Measurements from ENCODE around the gene PDIA5.
A peak's percentile ranks its signal among the peaks of the same experiment; 100 is the strongest.

PDIA5 gene

DNA sequence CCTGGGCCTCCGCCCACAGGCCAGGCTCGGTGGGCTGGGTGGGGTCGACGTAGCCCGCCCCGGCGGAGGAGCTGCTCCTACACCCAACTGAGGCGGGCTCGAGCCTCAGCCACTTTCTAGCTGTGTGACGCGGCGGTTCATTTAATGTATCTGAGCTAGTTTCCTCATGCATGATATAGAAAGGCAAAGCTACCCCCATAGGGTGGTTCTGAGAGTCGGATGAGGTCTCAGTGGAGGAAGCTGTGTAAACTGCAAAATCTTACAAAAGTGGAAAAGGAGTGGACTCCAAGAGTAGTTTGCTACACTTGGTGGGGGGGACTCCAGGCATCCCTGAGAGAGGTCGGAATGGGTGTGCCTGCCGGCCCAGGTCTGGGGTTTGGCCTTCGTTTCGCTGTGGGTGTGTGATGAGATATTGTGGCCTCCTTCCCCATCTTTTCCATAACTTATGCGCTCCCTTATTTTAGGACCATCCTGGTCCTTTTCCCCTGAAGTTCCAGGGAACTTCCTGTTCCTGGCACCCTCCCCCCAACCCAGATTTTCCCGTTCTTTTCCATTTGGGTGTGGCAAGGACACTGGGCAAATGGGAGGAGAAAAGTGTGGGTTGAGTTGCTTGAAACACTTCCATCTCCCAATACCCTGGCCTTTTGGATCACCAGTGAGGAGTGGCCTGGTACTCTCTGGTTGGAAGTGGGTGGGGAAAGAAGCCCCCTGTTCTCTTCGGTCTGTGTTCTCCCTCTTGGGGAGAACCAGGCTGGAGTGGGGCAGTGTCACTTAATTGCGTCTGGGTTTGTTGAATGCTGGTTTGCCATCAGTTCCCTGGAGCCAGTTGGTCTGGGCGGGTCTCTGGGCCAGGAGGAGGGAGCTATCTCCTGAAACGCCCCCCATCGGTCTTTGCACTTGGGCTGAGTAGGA lies 1.1 kb downstream of the PDIA5 start:
- TF ChIP-seq EZH2phosphoT487 (IDR thresholded peaks at IDR 0.05; ENCODE audit: low read length): no peak
- no peak for TF ChIP-seq EZH2 (optimal IDR thresholded peaks at IDR 0.05; ENCODE audit: low read depth, low read length)
- TF ChIP-seq, protein P1, sequence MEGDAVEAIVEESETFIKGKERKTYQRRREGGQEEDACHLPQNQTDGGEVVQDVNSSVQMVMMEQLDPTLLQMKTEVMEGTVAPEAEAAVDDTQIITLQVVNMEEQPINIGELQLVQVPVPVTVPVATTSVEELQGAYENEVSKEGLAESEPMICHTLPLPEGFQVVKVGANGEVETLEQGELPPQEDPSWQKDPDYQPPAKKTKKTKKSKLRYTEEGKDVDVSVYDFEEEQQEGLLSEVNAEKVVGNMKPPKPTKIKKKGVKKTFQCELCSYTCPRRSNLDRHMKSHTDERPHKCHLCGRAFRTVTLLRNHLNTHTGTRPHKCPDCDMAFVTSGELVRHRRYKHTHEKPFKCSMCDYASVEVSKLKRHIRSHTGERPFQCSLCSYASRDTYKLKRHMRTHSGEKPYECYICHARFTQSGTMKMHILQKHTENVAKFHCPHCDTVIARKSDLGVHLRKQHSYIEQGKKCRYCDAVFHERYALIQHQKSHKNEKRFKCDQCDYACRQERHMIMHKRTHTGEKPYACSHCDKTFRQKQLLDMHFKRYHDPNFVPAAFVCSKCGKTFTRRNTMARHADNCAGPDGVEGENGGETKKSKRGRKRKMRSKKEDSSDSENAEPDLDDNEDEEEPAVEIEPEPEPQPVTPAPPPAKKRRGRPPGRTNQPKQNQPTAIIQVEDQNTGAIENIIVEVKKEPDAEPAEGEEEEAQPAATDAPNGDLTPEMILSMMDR (IDR thresholded peaks at IDR 0.05; ENCODE audit: low read length): no peak
- Histone ChIP-seq H3K27ac (ENCODE audit: low read length) (peak overlapping the region; percentile 20; the same call in 1 of the 2 replicates), H3F3A (ENCODE audit: insufficient read depth, low read length) (no peaks in the 10 kb centered on the region; the same call in 1 of the 2 replicates), H3K9me2 (replicated peaks; ENCODE audit: insufficient read depth, low read length) (no peaks in the 10 kb centered on the region), H3K36me3 (replicated peaks; ENCODE audit: insufficient read depth, low read length) (no peaks in the 10 kb centered on the region), H2AFZ (ENCODE audit: low read length) (peak overlapping the region; percentile 85), H3K9ac (ENCODE audit: low read length) (peak overlapping the region; percentile 90), H3K9me3 (replicated peaks; ENCODE audit: insufficient read depth, low read length) (no peaks in the 10 kb centered on the region), H3K27me3 (replicated peaks; ENCODE audit: insufficient read depth, low read length) (no peaks in the 10 kb centered on the region), H3K4me3 (ENCODE audit: low read length) (peak overlapping the region; percentile 94), H3K79me2 (ENCODE audit: low read length) (peaks cover 56% of the 10 kb centered on the region), H3K4me1 (ENCODE audit: low read length) (peaks cover 12% of the 10 kb centered on the region), H4K20me1 (ENCODE audit: insufficient read depth, low read length) (no peaks in the 10 kb centered on the region; the same call in 1 of the 2 replicates), H3K4me2 (ENCODE audit: low read depth, low read length) (peak overlapping the region; percentile 99)
- peak; percentile 27 for DNase-seq

DNA sequence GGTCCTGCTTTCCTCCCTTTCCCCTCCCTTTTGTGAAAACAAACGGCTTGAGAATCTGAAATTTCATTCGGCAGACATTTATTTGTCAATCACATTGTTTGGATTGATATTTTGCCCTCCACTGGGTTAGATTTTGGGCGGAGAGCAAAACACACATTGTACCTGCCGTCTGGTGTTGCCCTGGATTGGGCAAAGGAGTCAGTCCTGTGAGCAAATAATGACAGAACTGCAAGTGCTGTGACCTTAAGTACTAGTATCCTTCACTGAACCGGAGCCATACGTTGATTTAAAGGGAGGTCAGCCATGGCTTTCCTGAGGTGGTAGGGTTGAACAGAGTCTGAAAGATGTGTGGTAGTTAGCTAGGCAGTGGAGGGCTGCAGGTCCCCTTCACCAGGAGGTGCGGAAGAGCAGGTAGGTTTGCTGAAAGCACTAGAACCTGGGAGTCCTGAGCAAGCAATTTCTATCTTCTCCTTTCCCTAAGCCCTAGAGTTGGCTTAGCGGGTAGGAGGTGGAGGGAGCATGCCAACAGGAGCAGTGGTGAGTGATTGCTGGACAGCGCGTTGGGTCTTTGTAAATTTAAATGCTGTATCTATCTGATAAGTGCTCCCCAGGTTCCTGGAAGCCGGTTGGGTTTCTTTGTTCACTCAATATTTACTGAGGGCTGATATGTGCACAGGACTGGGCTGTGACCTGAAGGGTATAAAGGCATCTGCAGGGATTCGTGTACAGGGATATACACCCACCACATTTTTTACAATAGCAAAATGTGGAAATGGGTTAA lies 2.0 kb downstream of the PDIA5 start:
- Histone ChIP-seq H3F3A (ENCODE audit: insufficient read depth, low read length) (no peaks in the 10 kb centered on the region; the same call in 1 of the 2 replicates), H2AFZ (ENCODE audit: low read length) (no peak overlapping the region), H3K79me2 (ENCODE audit: low read length) (peaks cover 65% of the 10 kb centered on the region), H3K9me3 (replicated peaks; ENCODE audit: insufficient read depth, low read length) (no peaks in the 10 kb centered on the region), H3K27ac (ENCODE audit: low read length) (no peak overlapping the region), H3K36me3 (replicated peaks; ENCODE audit: insufficient read depth, low read length) (no peaks in the 10 kb centered on the region), H3K27me3 (replicated peaks; ENCODE audit: insufficient read depth, low read length) (no peaks in the 10 kb centered on the region), H3K4me2 (ENCODE audit: low read depth, low read length) (peak overlapping the region; percentile 99), H4K20me1 (ENCODE audit: insufficient read depth, low read length) (peaks cover 6% of the 10 kb centered on the region; the same call in 1 of the 2 replicates), H3K9me2 (replicated peaks; ENCODE audit: insufficient read depth, low read length) (no peaks in the 10 kb centered on the region), H3K4me3 (ENCODE audit: low read length) (no peak overlapping the region; the same call in 1 of the 2 replicates), H3K9ac (ENCODE audit: low read length) (no peak overlapping the region), H3K4me1 (ENCODE audit: low read length) (peaks cover 12% of the 10 kb centered on the region)
- TF ChIP-seq EZH2 (optimal IDR thresholded peaks at IDR 0.05; ENCODE audit: low read depth, low read length): no peak
- no peak for TF ChIP-seq EZH2phosphoT487 (IDR thresholded peaks at IDR 0.05; ENCODE audit: low read length)
- TF ChIP-seq, protein P1 (IDR thresholded peaks at IDR 0.05; ENCODE audit: low read length): no peak
- DNase-seq: no peak

DNA sequence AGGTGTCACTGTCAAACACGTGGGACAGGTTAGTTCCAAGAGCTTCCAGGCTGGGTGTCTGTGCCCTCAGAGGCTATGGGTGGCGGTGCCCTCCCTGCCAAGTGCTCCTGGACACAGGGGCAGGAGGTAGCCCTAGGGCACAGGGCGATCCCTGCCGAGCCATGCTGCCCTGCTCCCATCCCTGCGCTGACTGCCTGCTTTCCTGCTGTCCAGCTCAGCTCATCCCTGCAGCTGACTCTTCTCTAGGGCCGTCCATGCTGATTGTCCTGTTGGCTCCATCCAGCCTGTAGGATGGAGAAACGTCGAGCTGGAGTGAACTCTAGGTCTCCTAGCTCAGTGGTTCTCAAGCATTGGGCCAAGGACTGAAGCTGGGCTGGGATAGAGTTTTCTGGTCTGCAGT lies 3.7 kb downstream of the PDIA5 start:
- Histone ChIP-seq H3K4me3 (ENCODE audit: low read length) (no peak overlapping the region), H3K4me2 (ENCODE audit: low read depth, low read length) (no peak overlapping the region), H3K4me1 (ENCODE audit: low read length) (peaks cover 12% of the 10 kb centered on the region), H3K9me3 (replicated peaks; ENCODE audit: insufficient read depth, low read length) (no peaks in the 10 kb centered on the region), H3K79me2 (ENCODE audit: low read length) (peaks cover 82% of the 10 kb centered on the region), H3K27ac (ENCODE audit: low read length) (no peak overlapping the region), H3K36me3 (replicated peaks; ENCODE audit: insufficient read depth, low read length) (no peaks in the 10 kb centered on the region), H3K9ac (ENCODE audit: low read length) (no peak overlapping the region), H3K27me3 (replicated peaks; ENCODE audit: insufficient read depth, low read length) (no peaks in the 10 kb centered on the region), H2AFZ (ENCODE audit: low read length) (no peak overlapping the region), H3F3A (ENCODE audit: insufficient read depth, low read length) (no peaks in the 10 kb centered on the region; the same call in 1 of the 2 replicates), H3K9me2 (replicated peaks; ENCODE audit: insufficient read depth, low read length) (no peaks in the 10 kb centered on the region), H4K20me1 (ENCODE audit: insufficient read depth, low read length) (peaks cover 10% of the 10 kb centered on the region)
- TF ChIP-seq, protein P1 (IDR thresholded peaks at IDR 0.05; ENCODE audit: low read length): no peak
- TF ChIP-seq EZH2phosphoT487 (IDR thresholded peaks at IDR 0.05; ENCODE audit: low read length) (no peak), EZH2 (optimal IDR thresholded peaks at IDR 0.05; ENCODE audit: low read depth, low read length) (no peak)
- no peak for DNase-seq

Measured in MM.1S (cell line).